A549 (cell line): ENCODE measurements around the gene AFF3. TPM values are rescaled to one million over a fixed set of nuclear protein-coding genes. Genes with fewer than 3 reads are reported as not detected.

ENCODE experiments used
- ATAC-seq, 2 experiments: fragments of 200-7000 bp in 1 of 2; fragments of >200 bp in 1 of 2; cut with Nextera tagmentation in 1 of 2; cut with Tn5 transposase in 1 of 2; 3 replicates each; pipeline versions ENCODE4 v1.8.0 to v1.9.1; 2018 to 2020; ENCODE audit warnings: mild to moderate bottlenecking in 1 of 2, moderate library complexity in 1 of 2
- CTCF ChIA-PET: fragments of 300-600 bp; sonication (Branson Sonifier 250); formaldehyde crosslinking; extraction: SDS; loops from one replicate; lab custom pipeline; 2021; ENCODE audit warnings: antibody characterized with exemption, inconsistent platforms; lab: Yijun Ruan, JAX
- POLR2A ChIA-PET: fragments of 350-600 bp; formaldehyde crosslinking; extraction: SDS; loops from one replicate; lab custom pipeline; 2021; ENCODE audit warnings: antibody characterized with exemption, inconsistent platforms; lab: Yijun Ruan, JAX
- DNase-seq, 2 experiments: peaks; one replicate each; pipeline versions ENCODE4 v3.0.0 to v3.0.0-alpha.2; 2011 to 2016; ENCODE audit warnings: low read depth in 1 of 2, low spot score in 1 of 2
- FAIRE-seq: peaks from 2 replicates; lab custom pipeline; 2011; peaks lifted over from hg19 to GRCh38; lab: Jason Lieb, UNC
- H3K27ac ChIP-seq, 2 experiments: fragments of >200 bp; sonication (Bioruptor Twin); formaldehyde crosslinking; 3 replicates each; pipeline ENCODE4 v1.5.1; 2016 to 2017
- H3K4me1 ChIP-seq: fragments of >200 bp; sonication (Bioruptor Twin); formaldehyde crosslinking; 3 replicates; pipeline ENCODE4 v1.6.1; 2016
- H3K4me2 ChIP-seq: fragments of >200 bp; sonication (Bioruptor Twin); formaldehyde crosslinking; 3 replicates; pipeline ENCODE4 v1.6.1; 2016
- H3K4me3 ChIP-seq: fragments of >200 bp; sonication (Bioruptor Twin); formaldehyde crosslinking; 3 replicates; pipeline ENCODE4 v1.5.1; 2016
- H3K9me3 ChIP-seq: fragments of >200 bp; sonication (Bioruptor Twin); formaldehyde crosslinking; 3 replicates; pipeline ENCODE4 v1.6.1; 2016
- CBX2 ChIP-seq: fragments of 200-600 bp; sonication (generic); IDR thresholded peaks from 2 replicates; pipeline ENCODE4 v1.6.1; 2016; ENCODE audit warnings: low read depth, mild to moderate bottlenecking, borderline replicate concordance
- CBX8 ChIP-seq: fragments of 200-600 bp; sonication (generic); IDR thresholded peaks from 2 replicates; pipeline ENCODE4 v1.6.1; 2016
- CHD2 ChIP-seq: fragments of 150-350 bp; IDR thresholded peaks from 2 replicates; pipeline ENCODE4 v1.6.1; 2014; ENCODE audit warnings: low read length; ENCODE audit not compliant: partially characterized antibody
- CTCF ChIP-seq: fragments of >200 bp; sonication (Bioruptor Twin); formaldehyde crosslinking; IDR thresholded peaks from 3 replicates; pipeline ENCODE4 v1.5.1; 2016
- E2F6 ChIP-seq: IDR thresholded peaks from 2 replicates; pipeline ENCODE4 v1.6.1; 2012; ENCODE audit warnings: low read depth, borderline replicate concordance
- FOXS1 ChIP-seq: fragments of 250-450 bp; sonication (Bioruptor Pico); IDR thresholded peaks from 2 replicates; pipeline ENCODE4 v1.5.0; 2020; ENCODE audit warnings: mild to moderate bottlenecking, moderate library complexity
- HES2 ChIP-seq: fragments of >200 bp; sonication (Bioruptor Twin); formaldehyde crosslinking; IDR thresholded peaks from 2 replicates; pipeline ENCODE4 v1.6.1; 2016
- HEYL ChIP-seq: fragments of 250-450 bp; sonication (Bioruptor Pico); IDR thresholded peaks from 2 replicates; pipeline ENCODE4 v1.8.0; 2021; ENCODE audit warnings: mild to moderate bottlenecking, moderate library complexity
- HOXA7 ChIP-seq: fragments of 250-450 bp; sonication (Bioruptor Pico); IDR thresholded peaks from 2 replicates; pipeline ENCODE4 v1.5.0; 2020; ENCODE audit warnings: mild to moderate bottlenecking, moderate library complexity
- KDM5A ChIP-seq: fragments of 200-600 bp; sonication (generic); IDR thresholded peaks from 2 replicates; pipeline ENCODE4 v1.6.1; 2016; ENCODE audit warnings: antibody characterized with exemption, mild to moderate bottlenecking
- MAX ChIP-seq: IDR thresholded peaks from 2 replicates; pipeline ENCODE4 v1.6.1; 2012
- MYC ChIP-seq: IDR thresholded peaks from 2 replicates; pipeline ENCODE4 v1.6.1; 2012; ENCODE audit warnings: mild to moderate bottlenecking, inconsistent platforms, low read length, improper control_type of control experiment, borderline replicate concordance
- NFE2L2 ChIP-seq: fragments of 150-350 bp; conservative IDR thresholded peaks from 2 replicates; pipeline ENCODE4 v1.6.1; 2014; ENCODE audit warnings: low read length
- NPAS2 ChIP-seq: fragments of 250-450 bp; sonication (Bioruptor Pico); IDR thresholded peaks from 2 replicates; pipeline ENCODE4 v1.8.0; 2022; ENCODE audit warnings: mild to moderate bottlenecking, moderate library complexity, borderline replicate concordance
- PBX3 ChIP-seq: IDR thresholded peaks from 2 replicates; pipeline ENCODE4 v1.6.1; 2012
- POLR2AphosphoS2 ChIP-seq: conservative IDR thresholded peaks from 2 replicates; pipeline ENCODE4 v1.6.1; 2012; ENCODE audit warnings: low read length, improper control_type of control experiment, inconsistent platforms
- RAD21 ChIP-seq, 2 experiments: fragments of >200 bp in 1 of 2; sonication (Bioruptor Twin) in 1 of 2; formaldehyde crosslinking in 1 of 2; IDR thresholded peaks in 1 of 2; conservative IDR thresholded peaks in 1 of 2; 2 replicates in 1 of 2; 3 replicates in 1 of 2; pipeline ENCODE4 v1.6.1; 2012 to 2018; ENCODE audit warnings: inconsistent platforms in 1 of 2
- RARB ChIP-seq: fragments of 250-450 bp; sonication (Bioruptor Pico); IDR thresholded peaks from 2 replicates; pipeline ENCODE4 v1.8.0; 2021; ENCODE audit warnings: mild to moderate bottlenecking, moderate library complexity
- RCOR1 ChIP-seq: fragments of 150-350 bp; IDR thresholded peaks from 2 replicates; pipeline ENCODE4 v1.6.1; 2014; ENCODE audit warnings: antibody characterized with exemption, low read length, low read depth
- RFX5 ChIP-seq: fragments of 450-650 bp; IDR thresholded peaks from 2 replicates; pipeline ENCODE4 v1.7.1; 2014; ENCODE audit warnings: antibody characterized with exemption, mild to moderate bottlenecking, moderate library complexity
- SMC3 ChIP-seq: fragments of >200 bp; sonication (Bioruptor Twin); formaldehyde crosslinking; IDR thresholded peaks from 3 replicates; pipeline ENCODE4 v1.6.1; 2018; ENCODE audit warnings: inconsistent platforms
- TP53 ChIP-seq: fragments of 250-450 bp; sonication (Bioruptor Pico); IDR thresholded peaks from 2 replicates; pipeline ENCODE4 v1.5.0; 2021; ENCODE audit warnings: mild to moderate bottlenecking, moderate library complexity
- ZNF302 ChIP-seq: fragments of 250-450 bp; sonication (Bioruptor Pico); IDR thresholded peaks from 2 replicates; pipeline ENCODE4 v1.9.0; 2021; ENCODE audit warnings: inconsistent platforms, mild to moderate bottlenecking, moderate library complexity
- ZSCAN20 ChIP-seq: fragments of 250-450 bp; sonication (Bioruptor Pico); IDR thresholded peaks from 2 replicates; pipeline ENCODE4 v1.8.0; 2022; ENCODE audit warnings: mild to moderate bottlenecking, moderate library complexity
- WGBS: methylation state at CpG from one replicate; pipeline ENCODE4 v1.1.6; 2017; ENCODE audit errors: missing lambda C conversion rate; 5-methylcytosine and 5-hydroxymethylcytosine counted together
- polyA plus RNA-seq, 4 experiments: library from polyadenylated mRNA; depleted of rRNA in 3 of 4; stranded (reverse); fragments of >200 nt; fragmentation: RNase III in 1 of 4; extraction: RNeasy Plus Mini Kit Qiagen cat#74134 plus additional on column Dnase treatment in 1 of 4; gene quantifications; 2 replicates in 3 of 4; 3 replicates in 1 of 4; pipeline ENCODE4 v1.2.3, GENCODE V29; 2011 to 2017

Gene AFF3
- polyA plus RNA-seq, 2 of the 4 experiments (the other 2 are of a cell fraction) = not detected

GRCh38 chr2:99808361-99809200 lies 333.8 kb downstream of the AFF3 start:
- no peak overlapping the region for H3K4me2 ChIP-seq
- ATAC-seq (no peak), DNase-seq (no peak), FAIRE-seq (no peak)
- no peaks in the 10 kb centered on the region for H3K4me1 ChIP-seq
- 15% methylated on average over 4 of the region's 4 CpGs for WGBS
- H3K27ac ChIP-seq = no peak overlapping the region
- H3K4me3 ChIP-seq = no peak overlapping the region
- no peak for TF ChIP-seq CTCF
- no peak for TF ChIP-seq ZSCAN20 (CRISPR knock-in tag)
- TF ChIP-seq MAX = no peak
- no peak for TF ChIP-seq PBX3
- no peak for TF ChIP-seq SMC3
- no peak for TF ChIP-seq KDM5A
- TF ChIP-seq CBX2 = no peak
- TF ChIP-seq CBX8 = no peak
- ChIA-PET CTCF (interaction anchor here (0.6 kb wide), 1 partner anchor 677 kb away, joined by 3 read pairs; no protein-coding TSS in a partner anchor), POLR2A (no interaction called here)
- H3K9me3 ChIP-seq = no peaks in the 10 kb centered on the region

GRCh38 chr2:99806758-99807157 lies 335.6 kb downstream of the AFF3 start:
- no peak overlapping the region for H3K4me3 ChIP-seq
- no peak for TF ChIP-seq FOXS1
- TF ChIP-seq CHD2 = no peak
- TF ChIP-seq MYC = no peak
- TF ChIP-seq E2F6 = no peak
- no peak for TF ChIP-seq NPAS2 (CRISPR knock-in tag)
- no peak for TF ChIP-seq TP53 (CRISPR knock-in tag)
- no peak for TF ChIP-seq HOXA7 (CRISPR knock-in tag)
- TF ChIP-seq NFE2L2 = no peak
- no peak for TF ChIP-seq CTCF
- TF ChIP-seq RAD21 (conservative IDR thresholded peaks at IDR 0.05 in 1 of 2, IDR thresholded peaks at IDR 0.05 in 1 of 2) = no peak
- no peak for TF ChIP-seq POLR2AphosphoS2
- TF ChIP-seq HES2 = no peak
- TF ChIP-seq RCOR1 = no peak
- no peak for TF ChIP-seq ZSCAN20 (CRISPR knock-in tag)
- no peak for TF ChIP-seq RFX5
- TF ChIP-seq ZNF302 = no peak
- TF ChIP-seq HEYL (CRISPR knock-in tag) = no peak
- TF ChIP-seq RARB = no peak
- no peak for TF ChIP-seq CBX8
- TF ChIP-seq, all 56 proteins: peak for 0
- no peak overlapping the region for H3K4me2 ChIP-seq
- ChIA-PET POLR2A (no interaction called here), CTCF (interaction anchor here (0.8 kb wide), 1 partner anchor 12 kb away, joined by 3 read pairs; no protein-coding TSS in a partner anchor)
- no peak for FAIRE-seq
- no peaks in the 10 kb centered on the region for H3K4me1 ChIP-seq
- DNase-seq = peak in 1 of 2 experiments; percentile 9
- no peaks in the 10 kb centered on the region for H3K9me3 ChIP-seq
- 14% methylated on average over 4 of the region's 4 CpGs for WGBS
- no peak overlapping the region for H3K27ac ChIP-seq
- ATAC-seq = no peak
